Stimulated activated CD8-positive, alpha-beta memory T cell treated with anti-CD3 and anti-CD28 coated beads, Interleukin-7, amount 100 ng/mL, for 24 hours (primary cell): ENCODE results near the gene TMEM253.

ENCODE experiments used
- DNase-seq: peaks from one replicate; pipeline ENCODE4 v3.0.0-alpha.2; 2020; ENCODE audit warnings: low read depth

Gene TMEM253

DNA sequence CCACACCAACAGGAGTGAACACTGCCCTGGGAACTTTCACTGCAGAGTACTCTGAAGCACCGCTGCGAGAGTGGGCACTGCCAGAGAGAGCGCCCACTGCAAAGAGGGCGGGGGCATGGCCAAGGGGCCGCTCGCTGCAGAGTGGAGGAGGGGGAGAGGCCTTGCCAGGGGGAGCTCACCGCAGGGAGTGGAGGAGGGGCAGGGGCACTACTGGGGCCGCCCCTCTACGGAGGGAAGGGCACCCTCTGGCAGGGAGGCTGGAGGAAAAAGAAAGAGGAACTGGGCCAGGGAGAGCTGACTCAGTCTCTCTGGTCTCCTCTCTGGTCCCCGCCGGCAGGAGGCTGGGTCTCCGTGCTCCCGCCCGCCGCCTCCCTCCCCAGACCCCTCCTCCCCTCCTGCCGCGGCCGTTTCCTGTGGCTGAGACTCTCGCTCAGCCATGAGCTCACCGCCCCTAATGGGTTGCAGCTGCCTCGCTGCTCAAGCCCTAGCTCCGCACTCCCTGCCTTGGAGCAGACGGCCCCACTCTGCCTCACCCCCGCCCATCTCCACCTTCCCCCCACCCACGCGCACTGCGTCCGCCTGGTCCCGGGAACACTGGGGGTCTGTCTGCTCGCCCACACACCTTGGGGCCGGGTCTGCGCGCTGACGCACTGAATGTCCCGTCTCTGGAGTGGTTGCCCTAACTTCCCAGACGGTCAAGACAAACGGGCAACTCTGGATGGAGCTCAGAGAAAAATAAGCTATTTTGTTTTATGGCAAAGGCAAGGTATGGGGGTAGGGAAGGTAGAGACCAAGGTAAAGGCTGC lies 29.4 kb upstream of the TMEM253 start:
- no peak for DNase-seq

- no peak for DNase-seq
Observed at GRCh38 chr14:21072031-21072473, 28.8 kb upstream of the TMEM253 start.

GRCh38 chr14:21072781-21073339 lies 28.0 kb upstream of the TMEM253 start:
- DNase-seq: no peak

DNA sequence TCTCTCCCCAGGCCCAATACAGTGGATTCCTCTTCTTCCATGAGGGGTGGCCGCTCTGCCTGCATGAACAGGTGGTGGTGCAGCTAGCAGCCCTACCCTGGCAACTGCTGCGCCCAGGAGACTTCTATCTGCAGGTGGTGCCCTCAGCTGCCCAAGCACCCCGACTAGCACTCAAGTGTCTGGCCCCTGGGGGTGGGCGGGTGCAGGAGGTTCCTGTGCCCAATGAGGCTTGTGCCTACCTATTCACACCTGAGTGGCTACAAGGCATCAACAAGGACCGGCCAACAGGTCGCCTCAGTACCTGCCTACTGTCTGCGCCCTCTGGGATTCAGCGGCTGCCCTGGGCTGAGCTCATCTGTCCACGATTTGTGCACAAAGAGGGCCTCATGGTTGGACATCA lies 26.9 kb upstream of the TMEM253 start:
- DNase-seq: no peak

DNA sequence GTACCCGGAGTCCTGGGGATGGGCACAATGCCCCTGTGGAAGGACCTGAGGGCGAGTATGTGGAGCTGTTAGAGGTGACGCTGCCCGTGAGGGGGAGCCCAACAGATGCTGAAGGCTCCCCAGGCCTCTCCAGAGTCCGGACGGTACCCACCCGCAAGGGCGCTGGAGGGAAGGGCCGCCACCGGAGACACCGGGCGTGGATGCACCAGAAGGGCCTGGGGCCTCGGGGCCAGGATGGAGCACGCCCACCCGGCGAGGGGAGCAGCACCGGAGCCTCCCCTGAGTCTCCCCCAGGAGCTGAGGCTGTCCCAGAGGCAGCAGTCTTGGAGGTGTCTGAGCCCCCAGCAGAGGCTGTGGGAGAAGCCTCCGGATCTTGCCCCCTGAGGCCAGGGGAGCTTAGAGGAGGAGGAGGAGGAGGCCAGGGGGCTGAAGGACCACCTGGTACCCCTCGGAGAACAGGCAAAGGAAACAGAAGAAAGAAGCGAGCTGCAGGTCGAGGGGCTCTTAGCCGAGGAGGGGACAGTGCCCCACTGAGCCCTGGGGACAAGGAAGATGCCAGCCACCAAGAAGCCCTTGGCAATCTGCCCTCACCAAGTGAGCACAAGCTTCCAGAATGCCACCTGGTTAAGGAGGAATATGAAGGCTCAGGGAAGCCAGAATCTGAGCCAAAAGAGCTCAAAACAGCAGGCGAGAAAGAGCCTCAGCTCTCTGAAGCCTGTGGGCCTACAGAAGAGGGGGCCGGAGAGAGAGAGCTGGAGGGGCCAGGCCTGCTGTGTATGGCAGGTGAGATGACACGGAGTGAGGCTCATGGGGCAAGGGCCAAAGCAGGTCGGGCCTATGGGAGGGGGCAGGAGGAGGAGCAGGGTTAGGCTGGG lies 26.2 kb upstream of the TMEM253 start:
- DNase-seq: no peak

- DNase-seq: no peak
Observed at GRCh38 chr14:21075719-21076437, 25.0 kb upstream of the TMEM253 start.

- no peak for DNase-seq
Observed at GRCh38 chr14:21077672-21078071, 23.2 kb upstream of the TMEM253 start.

- no peak for DNase-seq
Observed at GRCh38 chr14:21078287-21078686, 22.6 kb upstream of the TMEM253 start.

DNA sequence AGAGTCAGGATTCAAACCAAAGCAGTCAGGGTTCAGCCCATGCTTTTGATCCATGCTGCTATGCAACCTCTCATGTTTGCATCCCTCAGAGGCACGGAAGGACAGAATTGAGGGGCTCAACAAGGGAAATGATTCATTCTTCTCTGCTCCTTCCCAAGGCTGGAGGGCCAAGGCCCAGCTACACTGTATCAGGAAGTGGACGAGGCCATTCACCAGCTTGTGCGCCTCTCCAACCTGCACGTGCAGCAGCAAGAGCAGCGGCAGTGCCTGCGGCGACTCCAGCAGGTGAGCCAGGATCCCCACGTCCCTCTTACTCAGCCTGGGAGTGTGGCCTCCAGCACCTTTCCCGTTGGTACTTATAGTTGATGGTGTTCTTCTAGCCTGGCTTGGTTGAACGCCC lies 22.1 kb upstream of the TMEM253 start:
- no peak for DNase-seq

DNA sequence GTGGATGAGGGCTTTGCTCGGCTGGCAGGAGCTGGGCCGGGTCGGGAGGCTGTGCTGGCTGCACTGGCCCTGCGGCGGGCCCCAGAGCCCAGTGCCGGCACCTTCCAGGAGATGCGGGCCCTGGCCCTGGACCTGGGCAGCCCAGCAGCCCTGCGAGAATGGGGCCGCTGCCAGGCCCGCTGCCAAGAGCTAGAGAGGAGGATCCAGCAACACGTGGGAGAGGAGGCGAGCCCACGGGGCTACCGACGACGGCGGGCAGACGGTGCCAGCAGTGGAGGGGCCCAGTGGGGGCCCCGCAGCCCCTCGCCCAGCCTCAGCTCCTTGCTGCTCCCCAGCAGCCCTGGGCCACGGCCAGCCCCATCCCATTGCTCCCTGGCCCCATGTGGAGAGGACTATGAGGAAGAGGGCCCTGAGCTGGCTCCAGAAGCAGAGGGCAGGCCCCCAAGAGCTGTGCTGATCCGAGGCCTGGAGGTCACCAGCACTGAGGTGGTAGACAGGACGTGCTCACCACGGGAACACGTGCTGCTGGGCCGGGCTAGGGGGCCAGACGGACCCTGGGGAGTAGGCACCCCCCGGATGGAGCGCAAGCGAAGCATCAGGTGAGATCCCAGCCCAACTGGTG lies 19.2 kb upstream of the TMEM253 start:
- no peak for DNase-seq

DNA sequence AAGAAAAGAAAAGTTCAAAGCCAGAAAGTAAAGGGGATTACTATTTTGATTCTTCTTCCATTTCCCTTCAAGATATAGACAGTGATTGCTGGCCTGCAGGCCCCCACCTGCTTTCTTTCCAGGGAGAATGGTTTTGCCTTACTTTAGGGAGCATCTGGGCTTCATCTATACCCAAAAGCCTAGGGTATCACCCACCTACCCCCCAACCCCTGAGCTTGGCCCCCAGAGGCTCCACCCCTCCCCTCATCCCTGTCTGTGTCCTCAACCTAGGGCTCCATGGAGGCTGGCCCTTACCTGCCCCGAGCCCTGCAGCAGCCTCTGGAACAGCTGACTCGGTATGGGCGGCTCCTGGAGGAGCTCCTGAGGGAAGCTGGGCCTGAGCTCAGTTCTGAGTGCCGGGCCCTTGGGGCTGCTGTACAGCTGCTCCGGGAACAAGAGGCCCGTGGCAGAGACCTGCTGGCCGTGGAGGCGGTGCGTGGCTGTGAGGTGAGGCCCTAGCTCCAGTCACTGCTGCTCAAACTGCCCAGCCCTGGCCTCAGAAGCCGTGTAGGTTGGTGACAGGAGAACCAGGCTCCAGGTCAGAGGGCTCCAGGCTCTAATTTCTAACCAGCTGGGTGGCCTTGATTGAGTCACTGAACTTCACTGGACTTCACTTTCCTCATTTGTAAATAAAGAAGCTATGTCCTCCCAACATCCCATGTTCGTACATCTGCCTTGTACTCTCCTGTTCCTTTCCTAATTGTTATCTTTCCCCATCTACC lies 17.1 kb upstream of the TMEM253 start:
- DNase-seq: no peak

GRCh38 chr14:21084396-21084795 lies 16.5 kb upstream of the TMEM253 start:
- DNase-seq: no peak

DNA sequence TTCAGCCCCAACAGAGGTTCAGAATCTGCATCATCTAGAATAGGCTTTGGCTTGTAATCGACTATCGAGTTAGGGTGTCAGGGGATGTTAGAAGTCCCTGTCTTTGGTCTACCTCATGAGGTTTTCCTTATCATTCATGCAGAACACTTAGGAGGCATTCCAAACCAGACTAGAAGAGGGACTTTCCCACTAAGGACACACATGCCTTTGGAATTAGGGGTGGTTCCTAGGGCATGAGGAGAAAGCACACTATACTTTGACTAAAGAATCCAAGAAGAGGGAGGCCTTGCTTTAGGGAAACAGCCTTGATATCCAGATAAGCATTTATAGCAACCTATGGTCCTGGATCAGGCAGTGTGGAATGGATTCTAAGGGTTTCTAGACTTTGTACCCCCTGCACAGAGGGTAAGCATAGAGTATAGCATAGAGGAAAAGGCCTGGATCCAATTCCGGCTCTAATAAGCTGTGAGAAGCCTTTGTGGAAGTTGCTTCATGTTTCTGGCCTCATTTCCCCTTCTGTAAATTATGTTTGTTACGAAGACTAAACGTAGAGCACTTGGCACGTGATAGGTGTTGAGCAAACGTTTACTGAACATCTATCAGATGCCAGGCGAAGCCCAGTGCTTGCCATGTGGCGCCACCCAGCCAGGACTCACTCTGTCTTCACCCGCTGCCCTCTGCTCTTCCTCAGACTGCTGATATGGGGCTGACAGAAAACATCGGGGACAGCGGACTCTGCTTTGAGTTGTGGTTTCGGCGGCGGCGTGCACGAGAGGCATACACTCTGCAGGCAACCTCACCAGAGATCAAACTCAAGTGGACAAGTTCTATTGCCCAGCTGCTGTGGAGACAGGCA lies 15.6 kb upstream of the TMEM253 start:
- no peak for DNase-seq

- DNase-seq: no peak
Observed at GRCh38 chr14:21086908-21087293, 14.0 kb upstream of the TMEM253 start.

DNA sequence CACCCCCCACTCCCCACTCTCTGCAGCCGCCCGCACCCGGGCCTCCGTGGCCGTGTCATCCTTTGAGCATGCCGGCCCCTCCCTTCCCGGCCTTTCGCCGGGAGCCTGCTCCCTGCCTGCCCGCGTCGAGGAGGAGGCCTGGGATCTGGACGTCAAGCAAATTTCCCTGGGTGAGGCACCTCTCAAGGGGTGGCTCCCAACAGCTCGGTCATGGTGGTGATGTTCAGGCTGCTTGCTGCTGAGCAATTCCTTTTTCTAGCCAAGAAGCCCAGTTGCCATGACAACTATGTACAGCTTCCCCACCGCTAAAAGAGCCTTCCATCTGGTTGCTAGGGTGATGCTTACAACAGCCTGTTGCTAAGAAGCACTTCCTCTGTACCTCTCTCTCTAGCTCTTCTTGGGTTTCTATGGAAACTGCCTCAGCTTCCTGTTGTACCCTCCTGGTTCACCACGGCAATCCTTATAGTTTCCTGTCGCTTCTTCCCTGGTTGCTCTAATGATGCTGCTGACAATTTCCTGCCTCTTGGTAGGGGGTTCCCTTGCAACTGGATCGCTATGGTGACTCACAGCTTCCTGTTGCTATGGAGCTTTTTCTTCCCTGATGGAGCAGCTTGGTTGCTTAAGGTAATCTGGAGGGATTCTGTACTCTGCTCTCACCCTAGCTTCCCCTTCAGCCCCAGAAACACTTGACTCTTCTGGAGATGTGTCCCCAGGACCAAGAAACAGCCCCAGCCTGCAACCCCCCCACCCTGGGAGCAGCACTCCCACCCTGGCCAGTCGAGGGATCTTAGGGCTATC lies 13.4 kb upstream of the TMEM253 start:
- DNase-seq: no peak

DNA sequence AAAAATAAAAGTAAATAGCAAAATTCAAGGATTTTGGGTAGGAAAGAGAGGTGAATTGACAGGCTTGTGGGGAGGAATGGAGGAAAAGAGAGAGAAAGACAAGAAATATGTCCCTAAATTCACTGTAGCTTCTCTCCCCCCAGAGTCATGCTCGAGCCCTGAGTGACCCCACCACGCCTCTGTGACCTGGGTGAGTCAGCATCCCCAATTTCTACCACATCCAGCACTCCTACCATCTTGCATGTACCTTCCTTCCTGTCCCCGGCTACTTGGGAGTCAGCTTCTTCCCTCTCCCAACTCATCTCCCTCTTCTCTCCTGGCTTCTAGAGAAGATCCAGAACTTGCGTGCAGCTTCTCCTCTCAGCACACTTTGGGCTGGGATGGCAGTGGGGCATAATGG lies 12.2 kb upstream of the TMEM253 start:
- DNase-seq: no peak

- DNase-seq: no peak
Observed at GRCh38 chr14:21089271-21089670, 11.6 kb upstream of the TMEM253 start.

DNA sequence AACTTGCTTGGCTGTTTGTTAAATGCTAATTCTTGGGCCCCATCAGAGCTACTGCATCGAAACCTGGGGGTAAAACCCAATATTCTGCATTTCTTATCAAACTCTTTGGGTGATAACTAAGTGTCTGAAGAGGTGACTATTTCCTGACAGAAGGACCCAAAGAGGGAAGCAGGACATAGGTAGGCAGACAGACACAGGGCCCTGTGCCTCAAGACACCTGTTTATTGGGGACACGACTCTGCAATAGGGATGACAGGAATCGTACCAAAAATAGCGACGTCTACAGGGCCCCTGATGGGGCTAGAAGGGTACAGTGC lies 11.0 kb upstream of the TMEM253 start:
- DNase-seq: no peak

- DNase-seq: no peak
Observed at GRCh38 chr14:21090194-21090939, 10.5 kb upstream of the TMEM253 start.
